Measurements from ENCODE around the gene DAPK2. TPM values are rescaled to one million over a fixed set of nuclear protein-coding genes. Genes with fewer than 3 reads are reported as not detected.

DAPK2 gene
- total RNA-seq, 1 donor from 2014 or later: 0.52 TPM

GRCh38 chr15:63861946-63862517 lies 184.3 kb downstream of the DAPK2 start:
- Histone ChIP-seq H3K9ac (ENCODE audit: low read length) (no peak overlapping the region), H3K27ac (ENCODE audit: low read depth, low read length) (no peak overlapping the region), H3K79me2 (ENCODE audit: insufficient read depth, low read length) (no peaks in the 10 kb centered on the region), H3K4me3 (ENCODE audit: insufficient read depth, low read depth, low read length) (no peak overlapping the region), H3K27me3 (ENCODE audit: insufficient read depth, low read length) (no peaks in the 10 kb centered on the region), H3K4me2 (ENCODE audit: low read length) (no peak overlapping the region), H2AFZ (ENCODE audit: low read depth, low read length) (no peak overlapping the region), H3K36me3 (ENCODE audit: insufficient read depth, low read length) (no peaks in the 10 kb centered on the region), H3K9me3 (ENCODE audit: insufficient read depth, low read depth, low read length) (no peaks in the 10 kb centered on the region), H4K20me1 (ENCODE audit: insufficient read depth, low read length) (no peaks in the 10 kb centered on the region), H3K4me1 (ENCODE audit: insufficient read depth, low read length) (peaks cover 9% of the 10 kb centered on the region)
- Mint-ChIP-seq H3K4me1 (ENCODE audit: low read depth, unreplicated experiment) (peaks cover 11% of the 10 kb centered on the region), H3K9me3 (ENCODE audit: unreplicated experiment) (no peaks in the 10 kb centered on the region), H3K27me3 (ENCODE audit: low read depth, unreplicated experiment) (peaks cover 23% of the 10 kb centered on the region), H3K27ac (ENCODE audit: unreplicated experiment) (no peak overlapping the region), H3K36me3 (ENCODE audit: low read depth, unreplicated experiment) (no peaks in the 10 kb centered on the region), H3K4me3 (ENCODE audit: unreplicated experiment) (no peak overlapping the region)
- DNase-seq (ENCODE audit: low read depth) (no peak), FAIRE-seq (no peak)
- no peak for TF ChIP-seq EZH2 (IDR thresholded peaks at IDR 0.05; ENCODE audit: insufficient read depth, low read length)
- no peak for TF ChIP-seq CTCF (IDR thresholded peaks at IDR 0.05; ENCODE audit: insufficient read depth, low read depth, low read length)

DNA sequence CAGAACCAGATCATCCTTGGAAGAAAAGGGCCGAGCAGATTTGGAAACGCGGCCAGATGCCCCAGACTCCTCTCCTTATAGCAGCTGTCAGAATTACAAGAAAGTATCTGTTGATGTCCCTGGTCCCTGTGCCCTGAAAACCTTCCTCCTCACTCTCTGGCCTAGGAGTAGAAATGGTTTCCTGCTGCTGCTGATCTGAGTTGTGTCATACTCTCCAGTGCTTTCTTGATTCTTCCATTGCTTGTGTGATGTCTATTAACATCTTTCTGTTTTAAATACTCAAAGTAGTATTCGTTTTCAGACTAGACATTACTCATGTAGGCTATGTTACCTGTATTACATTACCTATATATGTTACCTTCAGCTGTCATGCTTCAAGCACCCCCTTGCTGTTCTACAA lies 185.7 kb downstream of the DAPK2 start:
- no peaks in the 10 kb centered on the region for H3K36me3 Mint-ChIP-seq (ENCODE audit: low read depth, unreplicated experiment)
- Histone ChIP-seq H3K4me2 (ENCODE audit: low read length) (no peak overlapping the region), H3K79me2 (ENCODE audit: insufficient read depth, low read length) (no peaks in the 10 kb centered on the region), H3K36me3 (ENCODE audit: insufficient read depth, low read length) (no peaks in the 10 kb centered on the region), H3K27ac (ENCODE audit: low read depth, low read length) (no peak overlapping the region), H3K9me3 (ENCODE audit: insufficient read depth, low read depth, low read length) (no peaks in the 10 kb centered on the region), H3K4me1 (ENCODE audit: insufficient read depth, low read length) (peaks cover 14% of the 10 kb centered on the region), H4K20me1 (ENCODE audit: insufficient read depth, low read length) (no peaks in the 10 kb centered on the region), H3K27me3 (ENCODE audit: insufficient read depth, low read length) (no peaks in the 10 kb centered on the region), H3K4me3 (ENCODE audit: insufficient read depth, low read depth, low read length) (no peak overlapping the region), H3K9ac (ENCODE audit: low read length) (no peak overlapping the region), H2AFZ (ENCODE audit: low read depth, low read length) (no peak overlapping the region)
- TF ChIP-seq EZH2 (IDR thresholded peaks at IDR 0.05; ENCODE audit: insufficient read depth, low read length) (no peak), CTCF (IDR thresholded peaks at IDR 0.05; ENCODE audit: insufficient read depth, low read depth, low read length) (no peak)
- no peaks in the 10 kb centered on the region for H3K9me3 Mint-ChIP-seq (ENCODE audit: unreplicated experiment)
- DNase-seq (ENCODE audit: low read depth) (no peak), FAIRE-seq (no peak)
- H3K27me3 Mint-ChIP-seq (ENCODE audit: low read depth, unreplicated experiment): peaks cover 23% of the 10 kb centered on the region
- peaks cover 16% of the 10 kb centered on the region for H3K4me1 Mint-ChIP-seq (ENCODE audit: low read depth, unreplicated experiment)
- no peak overlapping the region for H3K27ac Mint-ChIP-seq (ENCODE audit: unreplicated experiment)
- H3K4me3 Mint-ChIP-seq (ENCODE audit: unreplicated experiment): no peak overlapping the region

DNA sequence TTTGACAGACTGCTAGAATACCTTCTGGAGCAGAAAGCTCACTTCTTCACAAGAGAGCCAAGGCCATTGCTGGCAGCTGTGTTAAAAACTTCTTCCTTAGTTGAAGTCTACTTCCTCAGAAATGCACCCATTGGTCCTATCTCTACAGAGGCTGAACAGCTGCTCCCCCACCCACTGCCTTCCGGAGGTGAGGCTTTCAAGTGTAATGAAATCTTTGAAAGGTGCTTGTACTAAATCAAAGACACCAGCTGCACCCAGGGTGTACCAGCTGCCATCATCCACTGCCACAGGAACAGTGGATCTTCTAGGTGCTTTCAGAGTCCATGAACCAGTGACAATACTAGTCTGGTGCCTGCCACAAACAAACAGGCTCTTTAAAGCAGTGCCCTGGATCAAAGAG lies 186.1 kb downstream of the DAPK2 start:
- no peak overlapping the region for H3K4me3 ChIP-seq (ENCODE audit: insufficient read depth, low read depth, low read length)
- H3K9me3 ChIP-seq (ENCODE audit: insufficient read depth, low read depth, low read length): no peaks in the 10 kb centered on the region
- peaks cover 14% of the 10 kb centered on the region for H3K4me1 ChIP-seq (ENCODE audit: insufficient read depth, low read length)
- no peaks in the 10 kb centered on the region for H3K79me2 ChIP-seq (ENCODE audit: insufficient read depth, low read length)
- H3K27me3 ChIP-seq (ENCODE audit: insufficient read depth, low read length): no peaks in the 10 kb centered on the region
- no peak overlapping the region for H3K27ac ChIP-seq (ENCODE audit: low read depth, low read length)
- peaks cover 16% of the 10 kb centered on the region for H3K4me1 Mint-ChIP-seq (ENCODE audit: low read depth, unreplicated experiment)
- TF ChIP-seq CTCF (IDR thresholded peaks at IDR 0.05; ENCODE audit: insufficient read depth, low read depth, low read length) (no peak), EZH2 (IDR thresholded peaks at IDR 0.05; ENCODE audit: insufficient read depth, low read length) (no peak)
- no peak for DNase-seq (ENCODE audit: low read depth)
- no peaks in the 10 kb centered on the region for H3K9me3 Mint-ChIP-seq (ENCODE audit: unreplicated experiment)
- H2AFZ ChIP-seq (ENCODE audit: low read depth, low read length): no peak overlapping the region
- H3K9ac ChIP-seq (ENCODE audit: low read length): no peak overlapping the region
- no peaks in the 10 kb centered on the region for H3K36me3 ChIP-seq (ENCODE audit: insufficient read depth, low read length)
- H3K27ac Mint-ChIP-seq (ENCODE audit: unreplicated experiment): no peak overlapping the region
- H3K27me3 Mint-ChIP-seq (ENCODE audit: low read depth, unreplicated experiment): peaks cover 23% of the 10 kb centered on the region
- H4K20me1 ChIP-seq (ENCODE audit: insufficient read depth, low read length): no peaks in the 10 kb centered on the region
- no peak for FAIRE-seq
- H3K36me3 Mint-ChIP-seq (ENCODE audit: low read depth, unreplicated experiment): no peaks in the 10 kb centered on the region
- no peak overlapping the region for H3K4me3 Mint-ChIP-seq (ENCODE audit: unreplicated experiment)
- H3K4me2 ChIP-seq (ENCODE audit: low read length): no peak overlapping the region
